SK-N-SH treated with all-trans-retinoic acid at 6 μM for 48 hours (cell line): Measurements from ENCODE around the gene PSAP.

Source experiments
- ATAC-seq: fragments of 200-7000 bp; cut with Tn5 transposase; 3 replicates; pipeline ENCODE4 v1.9.1; 2020; ENCODE audit warnings: mild to moderate bottlenecking, moderate library complexity
- ARNTL ChIP-seq: fragments of 450-650 bp; formaldehyde crosslinking; IDR thresholded peaks from 2 replicates; pipeline ENCODE4 v1.5.0; 2020; ENCODE audit warnings: low read depth, mild to moderate bottlenecking, moderate library complexity, borderline replicate concordance
- BACH2 ChIP-seq: fragments of 250-450 bp; sonication (Bioruptor Pico); IDR thresholded peaks from 2 replicates; pipeline ENCODE4 v1.9.0; 2021; ENCODE audit warnings: mild to moderate bottlenecking, borderline replicate concordance
- CREB5 ChIP-seq: fragments of 250-450 bp; sonication (Bioruptor Pico); IDR thresholded peaks from 2 replicates; pipeline ENCODE4 v1.5.1; 2020; ENCODE audit warnings: low read depth, mild to moderate bottlenecking, moderate library complexity
- CSDC2 ChIP-seq: fragments of 250-450 bp; sonication (Bioruptor Pico); IDR thresholded peaks from 2 replicates; pipeline ENCODE4 v1.5.0; 2020; ENCODE audit warnings: mild to moderate bottlenecking, moderate library complexity
- GLIS3 ChIP-seq: fragments of 250-450 bp; sonication (Bioruptor Pico); IDR thresholded peaks from 2 replicates; pipeline ENCODE4 v1.5.0; 2020; ENCODE audit warnings: mild to moderate bottlenecking, moderate library complexity
- ISL1 ChIP-seq: fragments of 250-450 bp; sonication (Bioruptor Pico); IDR thresholded peaks from 2 replicates; pipeline ENCODE4 v2.1.2; 2022; ENCODE audit warnings: mild to moderate bottlenecking, moderate library complexity
- OSR1 ChIP-seq: fragments of 250-450 bp; sonication (Bioruptor Pico); IDR thresholded peaks from 2 replicates; pipeline ENCODE4 v1.8.0; 2022; ENCODE audit warnings: moderate library complexity, mild to moderate bottlenecking, inconsistent platforms
- PPARA ChIP-seq: fragments of 250-450 bp; sonication (Bioruptor Pico); IDR thresholded peaks from 2 replicates; pipeline ENCODE4 v1.5.0; 2020; ENCODE audit warnings: mild to moderate bottlenecking, borderline replicate concordance
- RARB ChIP-seq: fragments of 250-450 bp; sonication (Bioruptor Pico); IDR thresholded peaks from 2 replicates; pipeline ENCODE4 v1.8.0; 2021; ENCODE audit warnings: mild to moderate bottlenecking, moderate library complexity
- SNAI2 ChIP-seq: fragments of 250-450 bp; sonication (Bioruptor Pico); IDR thresholded peaks from 2 replicates; pipeline ENCODE4 v1.5.0; 2020; ENCODE audit warnings: mild to moderate bottlenecking, moderate library complexity
- TOX ChIP-seq: fragments of 250-450 bp; sonication (Bioruptor Pico); IDR thresholded peaks from 2 replicates; pipeline ENCODE4 v1.8.0; 2021; ENCODE audit warnings: mild to moderate bottlenecking, moderate library complexity, borderline replicate concordance
- ZC3H10 ChIP-seq: fragments of 250-450 bp; sonication (Bioruptor Pico); IDR thresholded peaks from 2 replicates; pipeline ENCODE4 v1.5.1; 2021; ENCODE audit warnings: mild to moderate bottlenecking, moderate library complexity
- ZFP3 ChIP-seq: fragments of 250-450 bp; sonication (Bioruptor Pico); IDR thresholded peaks from 2 replicates; pipeline ENCODE4 v1.5.0; 2020; ENCODE audit warnings: mild to moderate bottlenecking, moderate library complexity
- ZFP30 ChIP-seq: fragments of 450-650 bp; formaldehyde crosslinking; IDR thresholded peaks from 2 replicates; pipeline ENCODE4 v1.5.0; 2022; ENCODE audit warnings: mild to moderate bottlenecking, moderate library complexity
- ZNF565 ChIP-seq: fragments of 450-650 bp; formaldehyde crosslinking; conservative IDR thresholded peaks from 2 replicates; pipeline ENCODE4 v1.5.0; 2020; ENCODE audit warnings: low read depth, mild to moderate bottlenecking, moderate library complexity
- ZNF70 ChIP-seq: fragments of 450-650 bp; formaldehyde crosslinking; IDR thresholded peaks from 2 replicates; pipeline ENCODE4 v1.5.0; 2020; ENCODE audit warnings: mild to moderate bottlenecking, moderate library complexity
- ZNF8 ChIP-seq: fragments of 450-650 bp; formaldehyde crosslinking; IDR thresholded peaks from 2 replicates; pipeline ENCODE4 v1.5.0; 2020; ENCODE audit warnings: mild to moderate bottlenecking, moderate library complexity
- TF ChIP-seq, protein P1 (sequence below): fragments of 250-450 bp; sonication (Bioruptor Pico); IDR thresholded peaks from 2 replicates; pipeline ENCODE4 v1.8.0; 2020; ENCODE audit warnings: mild to moderate bottlenecking, moderate library complexity, borderline replicate concordance
- TF ChIP-seq, protein P2 (sequence below): fragments of 250-450 bp; sonication (Bioruptor Pico); IDR thresholded peaks from 2 replicates; pipeline ENCODE4 v1.5.0; 2020; ENCODE audit warnings: mild to moderate bottlenecking, moderate library complexity

PSAP gene

DNA sequence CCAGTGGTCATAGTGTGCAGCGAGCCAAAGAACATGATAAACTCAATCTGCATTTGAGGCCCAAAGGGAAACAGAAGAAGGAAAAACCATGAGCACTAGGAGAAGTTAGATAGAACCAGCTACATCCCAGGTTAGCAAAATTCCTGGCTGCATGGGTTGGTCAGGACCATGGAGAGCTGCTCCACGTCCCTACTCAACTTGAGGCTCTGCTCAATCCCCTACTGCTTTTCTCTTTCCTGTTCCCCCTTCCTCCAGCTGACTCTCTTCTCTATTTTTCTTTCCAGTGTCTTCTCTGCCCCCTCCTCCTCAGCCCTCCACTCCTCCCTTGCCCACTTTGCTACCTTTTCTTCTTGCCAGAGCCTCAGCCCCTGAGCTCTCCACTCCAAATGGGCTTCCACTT, 55.8 kb downstream of the PSAP start (continued):
- TF ChIP-seq, protein P1, sequence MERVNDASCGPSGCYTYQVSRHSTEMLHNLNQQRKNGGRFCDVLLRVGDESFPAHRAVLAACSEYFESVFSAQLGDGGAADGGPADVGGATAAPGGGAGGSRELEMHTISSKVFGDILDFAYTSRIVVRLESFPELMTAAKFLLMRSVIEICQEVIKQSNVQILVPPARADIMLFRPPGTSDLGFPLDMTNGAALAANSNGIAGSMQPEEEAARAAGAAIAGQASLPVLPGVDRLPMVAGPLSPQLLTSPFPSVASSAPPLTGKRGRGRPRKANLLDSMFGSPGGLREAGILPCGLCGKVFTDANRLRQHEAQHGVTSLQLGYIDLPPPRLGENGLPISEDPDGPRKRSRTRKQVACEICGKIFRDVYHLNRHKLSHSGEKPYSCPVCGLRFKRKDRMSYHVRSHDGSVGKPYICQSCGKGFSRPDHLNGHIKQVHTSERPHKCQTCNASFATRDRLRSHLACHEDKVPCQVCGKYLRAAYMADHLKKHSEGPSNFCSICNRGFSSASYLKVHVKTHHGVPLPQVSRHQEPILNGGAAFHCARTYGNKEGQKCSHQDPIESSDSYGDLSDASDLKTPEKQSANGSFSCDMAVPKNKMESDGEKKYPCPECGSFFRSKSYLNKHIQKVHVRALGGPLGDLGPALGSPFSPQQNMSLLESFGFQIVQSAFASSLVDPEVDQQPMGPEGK (CRISPR knock-in tag): no peak
- no peak for TF ChIP-seq ARNTL
- TF ChIP-seq ZFP3 (CRISPR knock-in tag): 0 out of 2 replicates have a peak, but pooled peaks have one; percentile 56
- TF ChIP-seq ZFP30: no peak
- TF ChIP-seq, all 23 proteins: peak for 2

GRCh38 chr10:71790749-71791440, 60.2 kb downstream of the PSAP start:
- TF ChIP-seq TOX (CRISPR knock-in tag) (no peak), GLIS3 (CRISPR knock-in tag) (no peak), SNAI2 (CRISPR knock-in tag) (no peak), ZNF565 (CRISPR knock-in tag) (no peak), ZC3H10 (CRISPR knock-in tag) (no peak), ARNTL (no peak), BACH2 (CRISPR knock-in tag) (no peak), OSR1 (CRISPR knock-in tag) (no peak), PPARA (no peak), ZFP30 (no peak), ZNF70 (no peak), RARB (CRISPR knock-in tag) (no peak), CREB5 (no peak), CSDC2 (CRISPR knock-in tag) (no peak)
- TF ChIP-seq, protein P1 (CRISPR knock-in tag): no peak
- TF ChIP-seq, protein P2, sequence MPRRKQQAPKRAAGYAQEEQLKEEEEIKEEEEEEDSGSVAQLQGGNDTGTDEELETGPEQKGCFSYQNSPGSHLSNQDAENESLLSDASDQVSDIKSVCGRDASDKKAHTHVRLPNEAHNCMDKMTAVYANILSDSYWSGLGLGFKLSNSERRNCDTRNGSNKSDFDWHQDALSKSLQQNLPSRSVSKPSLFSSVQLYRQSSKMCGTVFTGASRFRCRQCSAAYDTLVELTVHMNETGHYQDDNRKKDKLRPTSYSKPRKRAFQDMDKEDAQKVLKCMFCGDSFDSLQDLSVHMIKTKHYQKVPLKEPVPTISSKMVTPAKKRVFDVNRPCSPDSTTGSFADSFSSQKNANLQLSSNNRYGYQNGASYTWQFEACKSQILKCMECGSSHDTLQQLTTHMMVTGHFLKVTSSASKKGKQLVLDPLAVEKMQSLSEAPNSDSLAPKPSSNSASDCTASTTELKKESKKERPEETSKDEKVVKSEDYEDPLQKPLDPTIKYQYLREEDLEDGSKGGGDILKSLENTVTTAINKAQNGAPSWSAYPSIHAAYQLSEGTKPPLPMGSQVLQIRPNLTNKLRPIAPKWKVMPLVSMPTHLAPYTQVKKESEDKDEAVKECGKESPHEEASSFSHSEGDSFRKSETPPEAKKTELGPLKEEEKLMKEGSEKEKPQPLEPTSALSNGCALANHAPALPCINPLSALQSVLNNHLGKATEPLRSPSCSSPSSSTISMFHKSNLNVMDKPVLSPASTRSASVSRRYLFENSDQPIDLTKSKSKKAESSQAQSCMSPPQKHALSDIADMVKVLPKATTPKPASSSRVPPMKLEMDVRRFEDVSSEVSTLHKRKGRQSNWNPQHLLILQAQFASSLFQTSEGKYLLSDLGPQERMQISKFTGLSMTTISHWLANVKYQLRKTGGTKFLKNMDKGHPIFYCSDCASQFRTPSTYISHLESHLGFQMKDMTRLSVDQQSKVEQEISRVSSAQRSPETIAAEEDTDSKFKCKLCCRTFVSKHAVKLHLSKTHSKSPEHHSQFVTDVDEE (CRISPR knock-in tag): no peak
- ATAC-seq: no peak

DNA sequence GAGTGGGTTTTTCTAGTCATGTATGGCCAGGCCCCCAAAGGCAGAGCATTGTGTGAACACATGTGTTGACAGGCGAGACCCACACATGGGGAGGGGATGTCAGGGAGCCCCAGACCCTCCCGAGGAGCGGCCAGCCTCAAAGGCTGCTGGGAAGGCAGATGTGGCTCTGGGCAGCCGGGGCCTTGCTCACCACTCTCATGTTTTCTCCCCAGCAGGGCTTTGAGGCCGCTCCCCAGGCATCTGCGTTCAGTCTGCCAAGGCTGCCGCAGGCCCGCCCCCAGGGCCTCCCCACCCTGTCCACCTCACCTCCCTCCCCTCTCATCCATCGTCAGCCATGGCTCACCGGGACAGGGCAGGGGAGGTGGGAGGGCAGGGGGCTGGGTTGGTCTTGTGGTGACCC, 61.2 kb downstream of the PSAP start:
- TF ChIP-seq ZC3H10 (CRISPR knock-in tag) (no peak), CREB5 (no peak), ZNF565 (CRISPR knock-in tag) (no peak), PPARA (no peak), SNAI2 (CRISPR knock-in tag) (no peak), OSR1 (CRISPR knock-in tag) (no peak), RARB (CRISPR knock-in tag) (no peak), ISL1 (CRISPR knock-in tag) (no peak), ZNF8 (CRISPR knock-in tag) (no peak), ARNTL (no peak), GLIS3 (CRISPR knock-in tag) (no peak), ZFP30 (no peak), ZFP3 (CRISPR knock-in tag) (no peak), TOX (CRISPR knock-in tag) (no peak)
- TF ChIP-seq, protein P1 (CRISPR knock-in tag): no peak
- TF ChIP-seq, protein P2 (CRISPR knock-in tag): no peak
- TF ChIP-seq, all 23 proteins: peak for 0
- no peak for ATAC-seq
